Measurements from ENCODE around the gene RARRES2. TPM values are rescaled to one million over a fixed set of nuclear protein-coding genes. Genes with fewer than 3 reads are reported as not detected.
A peak's percentile ranks its signal among the peaks of the same experiment; 100 is the strongest.

The RARRES2 gene
- total RNA-seq, 1 experiment from 2014 or later: not detected

- no peak for TF ChIP-seq CTCF (IDR thresholded peaks at IDR 0.05; ENCODE audit: unreplicated experiment)
- Mint-ChIP-seq H3K4me3 (ENCODE audit: unreplicated experiment) (no peak overlapping the region), H3K4me1 (ENCODE audit: insufficient read depth, unreplicated experiment) (peaks cover 5% of the 10 kb centered on the region), H3K27me3 (ENCODE audit: insufficient read depth, unreplicated experiment) (no peaks in the 10 kb centered on the region), H3K36me3 (ENCODE audit: insufficient read depth, unreplicated experiment) (peaks cover 35% of the 10 kb centered on the region), H3K9me3 (ENCODE audit: unreplicated experiment) (no peaks in the 10 kb centered on the region), H3K27ac (ENCODE audit: low read depth, unreplicated experiment) (peak overlapping the region; percentile 42)
- BruUV-seq (replicated peaks): no TSS peak
- ChIA-PET CTCF (interaction anchor here (0.6 to 2.5 kb wide), 2 partner anchors 15 to 931 kb away, joined by 3 to 16 read pairs; no protein-coding TSS in a partner anchor), POLR2A (interaction anchor here (0.6 to 3.4 kb wide), 3 partner anchors 9 to 53 kb away, joined by 3 to 28 read pairs (median 3); no protein-coding TSS in a partner anchor)
- DNase-seq (ENCODE audit: unreplicated experiment): no peak
- intact Hi-C loops (cut with micrococcal nuclease): no loop called here
Observed at GRCh38 chr7:150371131-150371995, 29.9 kb upstream of the RARRES2 start.

- no peaks in the 10 kb centered on the region for H3K9me3 Mint-ChIP-seq (ENCODE audit: unreplicated experiment)
- no TSS peak for BruUV-seq (replicated peaks)
- H3K4me1 Mint-ChIP-seq (ENCODE audit: insufficient read depth, unreplicated experiment): no peaks in the 10 kb centered on the region
- ChIA-PET POLR2A (interaction anchor here (0.6 to 3.4 kb wide), 4 partner anchors 7 to 53 kb away, joined by 3 to 49 read pairs (median 16); no protein-coding TSS in a partner anchor), CTCF (interaction anchor here (0.6 to 2.5 kb wide), 4 partner anchors 7 to 932 kb away, joined by 3 to 16 read pairs (median 6); no protein-coding TSS in a partner anchor)
- no peak for DNase-seq (ENCODE audit: unreplicated experiment)
- intact Hi-C loops (cut with micrococcal nuclease): no loop called here
- TF ChIP-seq CTCF (IDR thresholded peaks at IDR 0.05; ENCODE audit: unreplicated experiment): no peak
- H3K4me3 Mint-ChIP-seq (ENCODE audit: unreplicated experiment): peak overlapping the region; percentile 90
- H3K36me3 Mint-ChIP-seq (ENCODE audit: insufficient read depth, unreplicated experiment): peaks cover 35% of the 10 kb centered on the region
- H3K27ac Mint-ChIP-seq (ENCODE audit: low read depth, unreplicated experiment): peak overlapping the region; percentile 42
- no peaks in the 10 kb centered on the region for H3K27me3 Mint-ChIP-seq (ENCODE audit: insufficient read depth, unreplicated experiment)
Observed at GRCh38 chr7:150370612-150371071, 29.2 kb upstream of the RARRES2 start.

- BruUV-seq (replicated peaks): TSS peak; percentile 11
- Mint-ChIP-seq H3K4me1 (ENCODE audit: insufficient read depth, unreplicated experiment) (no peaks in the 10 kb centered on the region), H3K36me3 (ENCODE audit: insufficient read depth, unreplicated experiment) (peaks cover 34% of the 10 kb centered on the region), H3K27me3 (ENCODE audit: insufficient read depth, unreplicated experiment) (no peaks in the 10 kb centered on the region), H3K4me3 (ENCODE audit: unreplicated experiment) (peak overlapping the region; percentile 90), H3K9me3 (ENCODE audit: unreplicated experiment) (no peaks in the 10 kb centered on the region), H3K27ac (ENCODE audit: low read depth, unreplicated experiment) (peak overlapping the region; percentile 42)
- DNase-seq (ENCODE audit: unreplicated experiment): no peak
- POLR2A ChIA-PET: interaction anchor here (0.8 to 3.4 kb wide), 8 partner anchors 8 to 1108 kb away, joined by 3 to 49 read pairs (median 4); partner anchors contain the start of gene ZNF783
- CTCF ChIA-PET: interaction anchor here (0.6 to 2.5 kb wide), 9 partner anchors 8 to 648 kb away, joined by 3 to 16 read pairs (median 4); no protein-coding TSS in a partner anchor
- intact Hi-C loops (cut with micrococcal nuclease): no loop called here
- TF ChIP-seq CTCF (IDR thresholded peaks at IDR 0.05; ENCODE audit: unreplicated experiment): no peak
Observed at GRCh38 chr7:150369748-150370501, 28.5 kb upstream of the RARRES2 start.
